NCI-H82 (cell line): Measurements from ENCODE around the gene CELF3.

Source experiments
- DNase-seq: peaks from one replicate; lab custom pipeline; 2025; lab: John Stamatoyannopoulos, UW

The CELF3 gene

GRCh38 chr1:151720974-151721787 is 4.6 kb upstream of the CELF3 start, which contains the start of gene RIIAD1:
TSS of gene RIIAD1 (plus strand) at chr1:151721522. CDS start at chr1:151721537, 15 bp downstream.
- DNase-seq = peak; percentile 82

- DNase-seq = peak; percentile 76
Observed at GRCh38 chr1:151720554-151720953, 4.0 kb upstream of the CELF3 start.

- DNase-seq = peak; percentile 76
Observed at GRCh38 chr1:151720125-151720524, 3.5 kb upstream of the CELF3 start.

GRCh38 chr1:151718666-151719065 is 2.1 kb upstream of the CELF3 start:
- DNase-seq = peak; percentile 97

DNA sequence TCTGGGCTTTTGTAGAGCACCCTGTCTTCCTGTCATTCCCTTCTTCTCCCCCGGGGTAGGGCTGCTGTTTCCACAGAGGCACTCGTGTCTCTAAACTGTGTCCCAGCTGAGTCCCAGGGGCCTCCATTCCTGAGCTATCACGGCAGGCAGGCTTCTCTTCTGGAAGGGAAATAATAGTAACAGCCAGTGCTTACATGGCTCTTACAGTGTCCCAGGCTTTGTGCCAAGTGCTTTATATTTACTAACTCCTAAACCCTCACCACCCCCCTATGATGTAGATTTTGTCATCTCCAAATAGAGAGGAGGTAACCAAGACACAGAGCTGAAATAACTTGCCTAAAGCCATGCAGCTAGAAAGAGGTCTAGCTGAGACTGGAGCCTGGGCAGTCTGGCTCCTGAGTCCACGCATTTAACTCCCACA is 1.4 kb upstream of the CELF3 start:
- DNase-seq = peak; percentile 64

DNA sequence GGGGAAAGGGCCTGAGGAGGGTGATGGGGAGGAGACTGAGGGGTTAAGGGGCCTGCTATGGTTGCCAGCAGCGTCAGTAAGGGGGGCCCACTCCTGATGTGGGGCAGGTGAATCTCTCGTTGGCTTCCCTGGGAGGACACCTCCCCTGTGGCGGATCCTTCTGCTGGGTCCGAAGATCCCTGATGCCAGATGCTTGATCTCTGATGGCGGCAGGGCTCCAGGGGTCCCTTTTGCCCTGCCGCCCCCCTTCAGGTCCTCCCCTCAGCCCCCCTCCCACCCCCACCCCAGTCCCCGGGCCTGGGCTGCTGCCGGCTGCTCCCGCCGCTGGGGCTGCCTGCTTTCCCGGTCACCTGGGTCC is 219 bp downstream of the CELF3 start:
- DNase-seq = no peak

DNA sequence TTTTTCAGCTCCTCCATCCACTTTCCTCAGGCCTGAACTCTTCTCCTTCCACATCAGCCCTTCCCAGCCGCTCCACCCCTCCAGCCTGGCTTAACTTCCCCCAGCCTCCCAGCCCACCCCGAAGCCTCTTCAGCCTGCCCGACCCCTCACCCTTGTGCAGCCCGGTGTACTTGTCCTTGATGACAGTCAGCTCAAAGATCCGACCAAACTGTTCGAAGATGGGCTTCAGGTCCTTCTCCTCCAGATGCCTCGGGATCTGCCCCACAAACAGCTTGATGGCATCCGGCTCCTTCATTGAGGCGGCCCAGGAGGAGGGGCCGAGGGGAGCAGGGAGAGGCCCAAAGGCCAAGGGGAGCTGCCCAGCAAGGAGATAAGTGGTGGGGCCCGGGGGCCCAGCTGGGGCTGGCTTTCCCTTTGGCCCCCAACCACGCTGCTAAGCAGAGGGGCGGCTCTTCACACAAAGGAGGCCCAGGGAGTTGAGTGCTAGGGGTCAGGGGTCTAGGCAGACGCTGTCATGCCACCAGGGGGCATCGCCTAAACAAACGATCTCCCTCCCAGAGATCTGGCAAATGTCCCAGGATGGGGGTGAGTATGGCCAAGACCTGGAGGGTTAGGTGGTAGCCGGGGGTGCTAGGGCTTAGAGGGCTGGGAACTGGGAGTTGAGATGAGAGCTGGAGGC is 738 bp downstream of the CELF3 start:
- peak; percentile 93 for DNase-seq

GRCh38 chr1:151714820-151715725 is 1.5 kb downstream of the CELF3 start:
- DNase-seq = peak; percentile 60

DNA sequence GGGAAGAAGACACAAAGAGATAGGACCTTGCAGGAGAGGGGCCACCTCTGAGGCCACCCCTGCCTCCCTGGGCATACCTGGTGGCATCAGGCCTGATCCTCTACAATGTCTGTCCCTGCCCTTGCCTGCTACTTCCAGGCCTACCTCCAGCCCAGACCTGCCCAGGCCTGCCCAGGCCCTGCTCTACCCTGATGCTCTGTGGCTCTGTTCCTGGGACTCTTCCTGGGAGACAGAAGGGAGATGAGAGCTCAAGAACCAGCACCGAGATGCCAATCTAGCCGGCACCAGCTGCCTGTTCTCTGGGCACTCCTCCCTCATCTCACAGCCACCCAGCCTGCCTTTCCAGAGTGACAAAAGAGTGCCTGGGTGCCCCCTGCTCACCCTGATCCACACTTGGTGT is 2.7 kb downstream of the CELF3 start:
- no peak for DNase-seq

DNA sequence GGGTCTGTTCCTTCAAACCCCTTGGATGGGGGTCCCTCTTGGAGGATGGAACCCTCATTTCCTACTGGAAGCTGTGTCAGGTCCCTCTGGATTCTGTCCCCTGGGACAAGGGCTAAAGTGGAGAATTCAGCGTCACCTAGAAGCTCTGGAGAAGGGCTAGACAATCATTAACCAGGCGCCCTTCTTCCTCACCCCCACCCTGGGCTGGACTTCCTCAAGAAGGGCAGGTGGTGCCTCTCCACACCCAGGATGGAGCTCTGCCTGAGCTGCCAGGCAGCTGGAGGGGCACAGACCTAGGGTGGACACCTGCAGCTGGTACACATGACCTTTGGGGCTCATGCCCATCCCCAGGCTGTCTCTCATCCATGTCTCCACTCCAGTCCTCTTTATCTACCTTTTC is 3.6 kb downstream of the CELF3 start:
- no peak for DNase-seq

- DNase-seq = peak; percentile 73
Observed at GRCh38 chr1:151711951-151712350, 4.7 kb downstream of the CELF3 start.

GRCh38 chr1:151711044-151711800 is 5.4 kb downstream of the CELF3 start:
- peak; percentile 100 for DNase-seq

GRCh38 chr1:151710187-151710840 is 6.3 kb downstream of the CELF3 start:
- peak; percentile 79 for DNase-seq

DNA sequence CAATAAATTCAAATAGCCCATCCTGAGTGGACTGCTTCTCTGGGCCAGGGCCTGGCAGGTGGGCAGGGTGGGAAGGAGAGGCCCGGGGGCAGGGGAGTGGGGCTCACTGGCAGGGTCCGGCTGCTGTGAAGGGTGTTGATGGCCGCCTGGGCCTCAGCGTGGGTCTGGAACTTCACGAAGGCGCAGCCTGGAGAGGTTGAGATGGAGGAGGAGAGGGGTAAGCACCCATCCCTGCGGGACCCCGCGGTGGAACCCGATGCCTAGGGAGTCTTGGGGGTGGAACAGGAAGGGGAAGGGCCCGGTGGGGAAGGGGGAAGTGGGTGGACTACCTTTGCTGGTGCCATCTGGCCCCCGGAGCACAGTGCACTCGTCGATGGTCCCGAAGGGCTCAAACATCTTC is 7.7 kb downstream of the CELF3 start:
- DNase-seq = no peak

DNA sequence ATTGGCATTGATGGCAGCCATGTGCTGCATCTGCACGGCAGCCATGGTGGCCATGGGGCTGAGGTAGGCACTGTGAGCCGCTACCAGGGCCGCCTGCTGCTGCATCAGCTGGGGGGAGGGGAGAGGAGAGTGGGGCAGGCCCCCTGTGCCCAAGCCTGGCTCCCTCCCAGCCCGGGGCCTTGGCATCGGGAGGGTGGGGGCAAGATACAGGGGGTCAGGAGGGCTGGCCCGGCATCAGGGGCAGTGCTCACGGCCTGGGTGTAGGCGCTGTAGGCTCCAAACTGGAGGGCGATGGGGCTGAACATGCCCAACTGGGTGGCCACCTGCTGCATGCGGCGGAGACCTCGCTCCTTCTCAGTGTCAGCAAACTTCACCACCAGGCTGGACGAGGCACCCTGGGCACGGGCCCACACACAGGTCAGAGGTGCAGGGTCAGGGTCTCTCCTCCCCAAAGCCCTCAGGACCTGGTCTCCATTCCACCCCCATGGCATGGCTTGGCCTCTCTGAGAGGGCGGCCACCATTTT is 9.0 kb downstream of the CELF3 start:
- no peak for DNase-seq

GRCh38 chr1:151706464-151707415 is 9.9 kb downstream of the CELF3 start:
- no peak for DNase-seq

DNA sequence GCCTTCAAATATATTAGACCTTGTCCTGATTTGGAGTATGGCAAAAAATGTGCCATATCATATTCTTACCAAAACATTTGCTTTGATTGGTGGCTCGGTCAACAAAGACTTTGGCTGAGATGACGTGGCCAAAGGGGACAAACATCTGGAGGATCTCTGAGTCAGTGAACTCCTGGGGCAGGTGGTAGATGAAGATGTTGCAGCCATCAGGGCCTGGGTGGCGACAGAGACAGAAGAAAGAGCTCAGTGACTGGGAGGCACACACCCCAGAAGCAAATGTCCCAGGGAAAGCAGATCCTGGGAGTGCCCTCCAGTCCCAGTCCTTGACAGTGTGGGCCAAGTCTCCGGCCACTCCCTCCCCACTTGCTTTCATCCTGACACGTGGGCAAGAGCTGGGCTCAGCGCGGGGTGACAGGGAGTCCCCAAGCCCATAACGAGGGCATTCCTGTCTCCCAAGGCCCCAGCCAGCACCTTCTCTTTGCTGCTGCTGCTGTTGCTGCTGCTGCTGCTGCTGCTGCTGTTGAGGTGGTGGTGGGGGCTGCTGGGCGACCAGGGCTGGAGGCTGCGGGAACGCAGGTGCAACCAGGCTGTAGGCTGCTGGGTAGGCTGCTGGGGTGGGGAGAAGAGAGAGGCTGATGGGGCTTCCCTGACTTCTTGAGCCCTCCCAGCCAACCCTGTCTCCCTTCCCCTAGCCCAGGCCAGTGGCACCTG is 10.7 kb downstream of the CELF3 start:
- no peak for DNase-seq

GRCh38 chr1:151705146-151705545 is 11.5 kb downstream of the CELF3 start:
- DNase-seq = no peak

DNA sequence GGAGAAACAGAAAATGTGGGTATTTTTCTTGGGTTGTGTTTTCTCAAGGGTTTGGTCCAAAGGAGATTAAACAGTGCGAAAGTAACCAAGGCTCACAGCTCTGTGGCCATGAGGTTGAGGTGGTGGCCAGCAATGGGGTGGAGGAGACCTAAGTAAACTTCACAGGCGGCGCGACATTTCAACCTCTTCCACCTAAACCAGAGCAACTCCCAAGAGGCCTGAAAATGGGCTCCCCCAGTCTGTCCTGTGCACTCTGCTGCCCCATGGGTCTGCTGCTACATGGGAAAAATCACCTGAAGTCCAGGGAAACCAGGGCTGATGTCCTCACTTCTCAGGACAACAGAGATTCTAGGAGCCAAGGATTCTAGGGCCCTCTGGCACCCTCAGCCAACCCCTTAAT is 12.4 kb downstream of the CELF3 start:
- no peak for DNase-seq
